ENCODE results near the gene FCN1.

FCN1 gene

DNA sequence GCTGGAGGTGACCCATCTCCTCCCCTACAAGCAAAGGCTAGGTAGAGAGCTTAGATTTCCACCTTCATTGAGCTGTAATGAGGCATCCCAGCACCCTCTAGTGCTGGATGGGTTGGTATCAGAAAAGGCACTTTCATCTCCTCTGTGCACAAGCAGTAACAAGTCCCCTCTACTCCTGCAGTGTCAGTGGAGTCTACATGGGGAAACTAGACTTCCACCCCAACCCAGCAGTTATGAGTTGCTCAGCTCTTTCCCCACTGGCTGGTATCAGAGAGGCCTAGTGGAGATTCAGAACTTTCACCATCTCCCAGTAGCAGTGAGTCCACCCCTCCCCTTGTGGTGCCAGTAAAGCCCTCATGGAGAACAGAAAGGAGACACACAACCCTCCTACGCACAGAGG, 17.9 kb downstream of the FCN1 start:
- no peak overlapping the region for H3K27ac ChIP-seq
- TF ChIP-seq, protein P1, sequence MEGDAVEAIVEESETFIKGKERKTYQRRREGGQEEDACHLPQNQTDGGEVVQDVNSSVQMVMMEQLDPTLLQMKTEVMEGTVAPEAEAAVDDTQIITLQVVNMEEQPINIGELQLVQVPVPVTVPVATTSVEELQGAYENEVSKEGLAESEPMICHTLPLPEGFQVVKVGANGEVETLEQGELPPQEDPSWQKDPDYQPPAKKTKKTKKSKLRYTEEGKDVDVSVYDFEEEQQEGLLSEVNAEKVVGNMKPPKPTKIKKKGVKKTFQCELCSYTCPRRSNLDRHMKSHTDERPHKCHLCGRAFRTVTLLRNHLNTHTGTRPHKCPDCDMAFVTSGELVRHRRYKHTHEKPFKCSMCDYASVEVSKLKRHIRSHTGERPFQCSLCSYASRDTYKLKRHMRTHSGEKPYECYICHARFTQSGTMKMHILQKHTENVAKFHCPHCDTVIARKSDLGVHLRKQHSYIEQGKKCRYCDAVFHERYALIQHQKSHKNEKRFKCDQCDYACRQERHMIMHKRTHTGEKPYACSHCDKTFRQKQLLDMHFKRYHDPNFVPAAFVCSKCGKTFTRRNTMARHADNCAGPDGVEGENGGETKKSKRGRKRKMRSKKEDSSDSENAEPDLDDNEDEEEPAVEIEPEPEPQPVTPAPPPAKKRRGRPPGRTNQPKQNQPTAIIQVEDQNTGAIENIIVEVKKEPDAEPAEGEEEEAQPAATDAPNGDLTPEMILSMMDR (IDR thresholded peaks at IDR 0.05), result no peak
- no peak for TF ChIP-seq ZFX (IDR thresholded peaks at IDR 0.05; ENCODE audit: borderline replicate concordance)

DNA sequence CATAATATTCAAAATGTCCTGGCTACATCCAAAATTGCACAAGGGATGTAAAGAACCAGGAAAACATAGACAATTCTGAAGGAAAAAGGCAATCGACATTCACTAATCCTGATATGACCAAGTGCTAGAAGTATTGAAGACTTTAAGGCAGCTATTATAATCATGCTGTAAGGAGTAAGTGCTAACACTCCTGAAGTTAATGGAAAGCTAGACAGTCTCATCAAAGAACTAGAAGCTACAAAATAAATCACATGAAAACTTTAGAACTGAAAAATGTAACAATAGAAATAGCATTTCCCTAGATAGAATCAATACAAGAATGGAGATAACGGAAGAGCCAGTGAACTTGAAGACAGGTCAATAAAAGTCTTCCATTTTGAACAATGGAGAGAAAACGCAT, 18.5 kb downstream of the FCN1 start:
- no peak overlapping the region for H3K27ac ChIP-seq
- TF ChIP-seq, protein P1 (IDR thresholded peaks at IDR 0.05), result no peak
- TF ChIP-seq ZFX (IDR thresholded peaks at IDR 0.05; ENCODE audit: borderline replicate concordance), result no peak

DNA sequence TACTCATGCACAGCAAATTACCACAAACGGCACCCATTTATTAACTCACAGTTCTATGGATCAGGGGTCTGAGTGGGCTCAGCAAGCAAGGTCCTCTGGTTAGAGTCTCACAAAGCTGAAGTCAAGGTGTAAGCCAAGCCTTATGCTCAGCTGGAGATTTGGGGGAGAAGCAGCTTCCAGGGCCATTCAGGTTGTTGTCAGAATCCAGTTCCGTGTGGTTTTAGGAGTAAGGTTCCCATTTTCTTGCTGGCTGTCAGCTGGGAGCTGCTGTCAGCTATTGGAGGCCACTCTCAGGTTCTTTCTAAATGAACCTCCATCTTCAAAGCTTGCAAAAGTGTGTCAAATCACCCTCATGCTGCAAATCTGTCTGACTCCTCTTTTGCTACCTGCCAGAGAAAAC, 19.4 kb downstream of the FCN1 start:
- TF ChIP-seq ZFX (IDR thresholded peaks at IDR 0.05; ENCODE audit: borderline replicate concordance), result no peak
- TF ChIP-seq, protein P1 (IDR thresholded peaks at IDR 0.05), result no peak
- no peak overlapping the region for H3K27ac ChIP-seq

DNA sequence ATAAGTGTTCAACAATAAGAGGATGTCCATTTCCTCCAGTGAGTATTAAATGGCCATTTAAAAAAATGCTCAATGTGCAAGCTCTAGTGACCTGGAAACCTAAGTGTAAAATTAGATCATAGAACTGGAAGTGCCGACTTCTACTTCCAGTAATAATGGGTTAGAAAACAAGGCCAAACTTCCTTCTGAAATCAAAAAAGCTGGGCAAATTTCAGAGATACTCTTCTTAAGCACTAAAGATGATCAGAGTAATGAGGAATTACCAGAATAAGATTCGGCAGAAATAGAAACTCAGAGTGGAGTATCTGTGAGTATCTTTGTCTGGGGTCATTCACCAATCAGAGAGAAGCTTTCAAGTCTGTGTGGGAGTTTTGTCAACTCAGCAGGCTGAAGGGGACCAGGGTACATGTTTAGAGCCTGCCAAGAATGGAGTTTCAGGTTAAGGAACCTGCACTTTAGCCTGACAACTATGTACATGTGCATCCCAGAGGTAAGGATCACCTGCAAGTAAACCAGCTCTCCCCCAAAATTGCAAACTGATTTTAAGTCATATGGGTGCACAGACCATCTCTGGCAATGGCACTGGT, 20.0 kb downstream of the FCN1 start:
- no peak overlapping the region for H3K27ac ChIP-seq
- TF ChIP-seq, protein P1 (IDR thresholded peaks at IDR 0.05), result no peak
- TF ChIP-seq ZFX (IDR thresholded peaks at IDR 0.05; ENCODE audit: borderline replicate concordance), result no peak

DNA sequence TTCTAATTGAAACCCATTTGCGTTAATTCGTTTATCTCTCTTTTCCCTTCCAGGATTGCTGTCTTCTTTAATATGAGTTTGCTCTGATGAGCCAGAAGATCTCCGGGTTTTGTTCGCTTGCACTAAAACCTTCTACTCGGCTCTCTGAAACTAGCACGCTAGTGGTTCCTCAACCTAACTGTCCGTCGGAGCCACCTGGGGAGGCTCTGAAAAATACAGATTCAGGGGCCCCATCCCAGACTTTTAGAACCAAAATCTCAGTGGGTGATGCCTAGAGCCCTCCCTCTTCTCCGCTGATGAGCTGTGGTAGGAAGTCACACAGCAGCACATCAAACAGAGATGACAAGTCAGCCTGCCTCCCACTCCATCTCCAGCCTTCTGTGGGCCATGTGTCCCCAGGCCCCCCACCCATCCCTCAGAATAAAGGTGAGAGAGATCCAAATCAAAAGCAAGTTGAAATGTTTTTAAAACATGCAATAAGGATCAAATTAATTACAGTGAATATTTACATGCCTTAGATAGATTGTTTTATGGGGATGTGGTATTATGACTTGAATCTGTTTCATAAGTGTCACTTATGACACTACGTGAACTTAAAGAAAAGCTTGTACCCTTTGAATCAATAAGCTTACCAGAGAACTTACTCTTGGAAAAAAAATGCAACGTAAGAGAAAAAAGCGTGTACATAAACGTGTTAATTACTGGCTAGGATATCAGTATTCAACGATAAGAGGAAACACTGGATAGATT, 20.7 kb downstream of the FCN1 start:
- TF ChIP-seq, protein P1 (IDR thresholded peaks at IDR 0.05), result no peak
- TF ChIP-seq ZFX (IDR thresholded peaks at IDR 0.05; ENCODE audit: borderline replicate concordance), result no peak
- no peak overlapping the region for H3K27ac ChIP-seq

DNA sequence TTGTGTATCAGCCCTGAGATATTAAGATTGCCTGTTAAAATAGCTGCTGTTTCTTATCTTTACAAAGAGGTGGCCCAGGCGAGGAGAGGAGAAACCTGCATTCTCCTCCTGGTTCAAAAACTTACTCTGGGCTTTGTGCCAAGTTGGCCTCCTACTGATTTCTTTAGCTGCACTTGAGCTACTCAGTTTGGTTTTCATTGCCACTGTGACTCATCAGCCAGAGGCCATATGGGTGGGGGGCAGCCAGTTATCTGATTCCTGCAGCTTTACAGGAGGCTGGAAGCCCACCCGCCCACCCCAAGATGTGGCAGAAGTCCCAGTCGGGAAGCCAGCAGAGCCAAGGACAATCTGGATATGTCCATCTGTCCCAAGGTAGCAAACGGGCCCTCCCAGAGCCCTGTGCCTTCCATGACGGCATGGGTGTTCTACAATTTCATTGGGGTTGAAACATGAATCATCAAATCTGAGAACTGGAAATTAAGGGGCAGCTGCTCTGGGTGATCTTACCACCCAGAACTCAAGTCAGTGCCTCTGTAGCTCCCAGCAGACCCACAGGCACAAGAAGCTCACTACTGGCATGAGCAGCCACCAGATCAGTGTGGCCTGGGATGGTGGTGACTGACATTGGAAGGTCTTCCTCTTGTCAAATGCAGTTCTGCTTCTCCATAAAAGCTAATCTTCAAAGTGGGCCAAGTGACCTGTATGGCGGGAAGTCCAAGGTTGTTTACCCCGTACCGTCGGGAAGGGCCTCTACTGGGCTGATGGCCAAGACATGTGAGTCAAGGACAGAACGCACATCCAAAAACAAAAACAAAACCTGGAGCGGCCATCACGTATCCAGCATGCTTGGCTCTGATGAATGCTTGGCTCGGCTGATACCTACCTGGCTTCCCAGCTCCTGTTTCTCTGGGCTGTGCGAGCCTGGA, 21.5 kb downstream of the FCN1 start:
- H3K27ac ChIP-seq, result no peak overlapping the region
- TF ChIP-seq, protein P1 (IDR thresholded peaks at IDR 0.05), result no peak
- no peak for TF ChIP-seq ZFX (IDR thresholded peaks at IDR 0.05; ENCODE audit: borderline replicate concordance)
